Prostate gland (tissue), 2 donors: ENCODE measurements around the gene STK38. TPM values are rescaled to one million over a fixed set of nuclear protein-coding genes. Genes with fewer than 3 reads are reported as not detected.
"Not testable (repeated sequence)": the region's sequence is repeated elsewhere in the genome, so short reads cannot be mapped to it uniquely, and the experiment has no call there.

Experiments
- DNase-seq: peaks from one replicate; pipeline ENCODE4 v3.0.0-alpha.2; 2019; ENCODE audit warnings: low spot score
- H3K27ac ChIP-seq, 2 donors: fragments of 200-600 bp; sonication (generic); 2 replicates each; pipeline ENCODE4 v1.5.1; 2017 to 2019
- H3K27me3 ChIP-seq: fragments of 200-600 bp; sonication (generic); replicated peaks from 2 replicates; pipeline ENCODE4 v1.5.1; 2019; ENCODE audit not compliant: insufficient read depth
- H3K36me3 ChIP-seq, 2 donors: fragments of 200-600 bp; sonication (generic); 1 replicate in 1 of 2; 2 replicates in 1 of 2; pipeline versions ENCODE4 v1.5.1 to v1.8.1; 2017 to 2019
- H3K4me1 ChIP-seq: fragments of 200-600 bp; sonication (generic); replicated peaks from 2 replicates; pipeline ENCODE4 v1.5.1; 2019
- H3K4me3 ChIP-seq, 2 donors: fragments of 200-600 bp; sonication (generic); 2 replicates each; pipeline ENCODE4 v1.5.1; 2017 to 2019
- H3K9me3 ChIP-seq: fragments of 200-600 bp; sonication (generic); 2 replicates; pipeline ENCODE4 v1.5.1; 2017
- POLR2A ChIP-seq: fragments of 450-650 bp; IDR thresholded peaks from one replicate; pipeline ENCODE4 v1.6.1; 2016; ENCODE audit warnings: antibody characterized with exemption, mild to moderate bottlenecking
- POLR2AphosphoS5 ChIP-seq: sonication (generic); formaldehyde crosslinking; IDR thresholded peaks from one replicate; pipeline ENCODE4 v1.6.1; 2017; ENCODE audit warnings: antibody characterized with exemption
- WGBS: methylation state at CpG from one replicate; pipeline ENCODE4 v1.1.5; 2018; 5-methylcytosine and 5-hydroxymethylcytosine counted together
- intact Hi-C: fragments of 100-400 bp; cut with DNase I; formaldehyde crosslinking; loops from one replicate; pipeline ENCODE4 v1.14.2; 2022
- total RNA-seq, 2 donors: library from RNA; depleted of rRNA; stranded (reverse); fragments of >200 nt; gene quantifications; one replicate each; pipeline ENCODE4 v1.1.0, GENCODE V29; 2016
- TF ChIP-seq, protein P1 (sequence below), 4 experiments: fragments of 200-600 bp in 2 of 4; fragments of 450-650 bp in 2 of 4; sonication (generic) in 2 of 4; IDR thresholded peaks; 1 replicate in 3 of 4; 2 replicates in 1 of 4; pipeline ENCODE4 v1.5.1; 2016 to 2019; ENCODE audit warnings: antibody characterized with exemption in 4 of 4, mild to moderate bottlenecking in 2 of 4, moderate library complexity in 2 of 4

Gene STK38
- total RNA-seq, 2 donors from 2014 or later = 16.5 to 17.7 TPM

- H3K27ac ChIP-seq = no peak overlapping the region
- no peaks in the 10 kb centered on the region for H3K36me3 ChIP-seq
- no peaks in the 10 kb centered on the region for H3K9me3 ChIP-seq
- TF ChIP-seq POLR2AphosphoS5 = no peak
- TF ChIP-seq POLR2A = no peak
- TF ChIP-seq, protein P1, sequence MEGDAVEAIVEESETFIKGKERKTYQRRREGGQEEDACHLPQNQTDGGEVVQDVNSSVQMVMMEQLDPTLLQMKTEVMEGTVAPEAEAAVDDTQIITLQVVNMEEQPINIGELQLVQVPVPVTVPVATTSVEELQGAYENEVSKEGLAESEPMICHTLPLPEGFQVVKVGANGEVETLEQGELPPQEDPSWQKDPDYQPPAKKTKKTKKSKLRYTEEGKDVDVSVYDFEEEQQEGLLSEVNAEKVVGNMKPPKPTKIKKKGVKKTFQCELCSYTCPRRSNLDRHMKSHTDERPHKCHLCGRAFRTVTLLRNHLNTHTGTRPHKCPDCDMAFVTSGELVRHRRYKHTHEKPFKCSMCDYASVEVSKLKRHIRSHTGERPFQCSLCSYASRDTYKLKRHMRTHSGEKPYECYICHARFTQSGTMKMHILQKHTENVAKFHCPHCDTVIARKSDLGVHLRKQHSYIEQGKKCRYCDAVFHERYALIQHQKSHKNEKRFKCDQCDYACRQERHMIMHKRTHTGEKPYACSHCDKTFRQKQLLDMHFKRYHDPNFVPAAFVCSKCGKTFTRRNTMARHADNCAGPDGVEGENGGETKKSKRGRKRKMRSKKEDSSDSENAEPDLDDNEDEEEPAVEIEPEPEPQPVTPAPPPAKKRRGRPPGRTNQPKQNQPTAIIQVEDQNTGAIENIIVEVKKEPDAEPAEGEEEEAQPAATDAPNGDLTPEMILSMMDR (IDR thresholded peaks at IDR 0.05) = no peak
- no peaks in the 10 kb centered on the region for H3K27me3 ChIP-seq
- DNase-seq = no peak
- WGBS = 84% methylated on average over 7 of the region's 7 CpGs
- H3K4me3 ChIP-seq = no peak overlapping the region
- H3K4me1 ChIP-seq = no peaks in the 10 kb centered on the region
- intact Hi-C loops = no loop called here
These were observed 29.3 kb upstream of the STK38 start for GRCh38 chr6:36576578-36576977.

DNA sequence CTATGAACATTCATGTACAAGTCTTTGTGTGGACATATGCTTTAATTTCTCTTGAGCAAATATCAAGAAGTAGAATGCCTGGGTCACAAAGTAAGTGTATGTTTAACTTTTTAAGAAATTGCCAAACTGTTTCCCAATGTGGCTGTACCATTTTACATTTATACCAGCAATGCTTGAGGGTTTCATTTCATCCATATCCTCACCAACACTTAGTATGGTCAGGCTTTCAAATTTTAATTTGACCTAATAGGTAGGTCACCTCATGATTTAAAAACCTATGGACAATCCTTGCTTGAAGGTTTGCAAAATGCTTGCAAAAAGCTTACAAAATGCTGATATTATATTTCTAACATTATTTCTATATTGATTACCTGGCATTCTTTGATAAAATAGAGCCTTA is 27.4 kb upstream of the STK38 start:
- no peaks in the 10 kb centered on the region for H3K36me3 ChIP-seq
- no peak overlapping the region for H3K4me3 ChIP-seq
- H3K9me3 ChIP-seq = no peaks in the 10 kb centered on the region
- intact Hi-C loops = no loop called here
- H3K27ac ChIP-seq = no peak overlapping the region
- no peak for DNase-seq
- H3K4me1 ChIP-seq = no peaks in the 10 kb centered on the region
- TF ChIP-seq POLR2AphosphoS5 = no peak
- TF ChIP-seq POLR2A = no peak
- TF ChIP-seq, protein P1 (IDR thresholded peaks at IDR 0.05) = no peak
- H3K27me3 ChIP-seq = no peaks in the 10 kb centered on the region

DNA sequence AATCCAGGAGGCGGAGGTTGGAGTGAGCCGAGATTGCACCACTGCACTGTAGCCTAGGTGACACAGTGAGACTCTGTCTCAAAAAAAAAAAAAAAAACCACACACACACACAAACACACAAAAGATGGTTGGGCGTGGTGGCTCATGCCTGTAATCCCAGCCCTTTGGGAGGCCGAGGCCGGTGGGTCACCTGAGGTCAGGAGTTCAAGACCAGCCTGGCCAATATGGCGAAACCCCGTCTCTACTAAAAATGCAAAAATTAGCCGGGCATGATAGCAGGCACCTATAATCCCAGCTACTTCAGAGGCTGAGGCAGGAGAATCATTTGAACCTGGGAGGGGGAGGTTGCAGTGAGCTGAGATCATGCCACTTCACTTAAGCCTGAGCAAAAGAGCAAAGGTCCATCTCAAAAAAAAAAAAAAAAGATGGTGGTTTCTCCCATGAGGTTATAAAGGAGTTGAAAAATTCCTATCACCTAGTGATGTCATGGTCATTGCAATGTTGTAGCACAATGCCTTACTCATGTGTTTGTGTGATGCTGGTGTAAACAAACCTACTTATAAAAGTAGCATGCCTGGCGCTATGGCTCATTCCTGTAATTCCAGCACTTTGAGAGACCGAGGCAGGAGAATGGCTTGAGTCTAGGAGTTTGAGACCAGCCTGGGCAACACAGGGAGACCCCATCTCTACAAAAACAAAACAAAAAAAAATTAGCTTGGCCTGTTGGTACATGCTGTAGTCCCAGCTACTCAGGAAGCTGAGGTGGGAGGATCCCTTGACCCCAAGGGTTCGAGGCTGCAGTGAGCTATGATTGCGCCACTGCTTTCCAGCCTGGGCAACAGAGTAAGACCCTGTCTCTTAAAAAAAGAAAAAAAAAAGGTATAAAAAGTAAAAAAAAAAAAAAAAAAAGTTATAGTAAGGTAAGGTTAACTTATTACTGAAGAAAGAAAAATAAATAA is 25.4 kb upstream of the STK38 start:
- H3K27ac ChIP-seq, intact Hi-C loops: not testable (repeated sequence)
- 92% methylated on average over 12 of the region's 12 CpGs for WGBS

DNA sequence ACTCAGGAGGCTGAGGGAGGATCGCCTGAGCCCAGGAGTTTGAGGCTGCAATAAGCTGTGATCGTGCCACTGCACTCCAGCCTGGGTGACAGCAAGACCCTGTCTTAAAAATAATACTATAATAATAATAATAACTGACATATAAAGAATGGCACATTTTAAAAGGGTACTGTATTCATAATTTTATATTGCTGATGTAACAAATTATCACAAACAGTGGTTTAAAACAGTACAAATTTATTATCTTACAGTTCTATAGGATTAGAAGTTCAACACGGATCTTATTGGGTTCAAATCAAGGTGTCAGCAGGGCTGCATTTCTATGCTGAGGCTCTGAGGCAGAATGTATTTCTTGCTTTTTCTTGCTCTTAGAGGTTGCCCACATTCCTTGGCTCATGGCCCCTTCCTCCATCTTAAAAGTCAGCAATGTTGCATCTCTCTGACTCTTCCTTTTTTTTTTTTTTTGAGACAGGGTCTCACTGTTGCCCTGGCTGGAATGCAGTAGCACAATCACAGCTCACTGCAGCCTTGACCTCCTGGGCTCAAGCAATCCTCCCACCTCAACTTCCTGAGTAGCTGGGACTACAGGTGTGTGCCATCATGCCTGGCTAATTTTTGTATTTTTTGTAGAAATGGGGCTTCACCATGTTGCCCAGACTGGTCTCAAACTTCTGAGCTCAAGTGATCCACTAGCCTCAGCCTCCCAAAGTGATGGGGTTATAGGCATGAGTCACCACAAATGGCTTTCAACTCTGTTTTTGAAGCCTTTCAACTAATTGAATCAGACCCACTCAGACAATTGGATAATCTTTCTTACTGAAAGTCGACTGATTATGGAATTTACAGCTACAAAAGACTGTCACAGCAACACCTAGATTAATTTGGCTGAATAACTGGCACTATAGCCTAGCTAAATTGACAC is 24.1 kb upstream of the STK38 start:
- no peak for DNase-seq
- no peaks in the 10 kb centered on the region for H3K4me1 ChIP-seq
- H3K36me3 ChIP-seq = no peaks in the 10 kb centered on the region
- intact Hi-C loops = no loop called here
- TF ChIP-seq POLR2A (no peak), POLR2AphosphoS5 (no peak)
- TF ChIP-seq, protein P1 (IDR thresholded peaks at IDR 0.05) = no peak
- no peak overlapping the region for H3K4me3 ChIP-seq
- H3K27ac ChIP-seq = no peak overlapping the region
- 96% methylated on average over 4 of the region's 4 CpGs for WGBS
- no peaks in the 10 kb centered on the region for H3K9me3 ChIP-seq
- H3K27me3 ChIP-seq = no peaks in the 10 kb centered on the region

More for the DNA sequence above, 25.4 kb upstream of the STK38 start:
- H3K4me1 ChIP-seq, H3K36me3 ChIP-seq, DNase-seq, H3K9me3 ChIP-seq, H3K27me3 ChIP-seq, H3K4me3 ChIP-seq: not testable (repeated sequence)

DNA sequence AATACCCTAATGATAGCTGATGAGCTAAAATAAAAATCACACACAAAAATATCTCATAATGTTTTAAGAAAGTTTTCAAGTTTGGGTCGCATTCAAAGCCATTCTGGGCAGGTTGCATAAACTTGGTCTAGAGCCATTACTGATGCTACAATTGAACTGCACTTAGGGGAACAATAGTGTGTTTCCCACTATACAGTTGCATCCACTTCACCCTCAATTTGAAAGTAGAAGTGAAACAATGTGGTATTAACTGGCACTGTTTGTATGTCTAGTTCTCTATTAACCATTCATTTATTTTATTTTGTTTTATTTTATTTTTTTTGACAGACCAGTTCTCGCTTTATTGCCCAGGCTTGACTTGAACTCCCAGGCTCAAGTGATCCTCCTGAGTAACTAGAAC is 23.0 kb upstream of the STK38 start:
- Histone ChIP-seq H3K4me1 (no peaks in the 10 kb centered on the region), H3K9me3 (no peaks in the 10 kb centered on the region), H3K36me3 (no peaks in the 10 kb centered on the region), H3K27ac (no peak overlapping the region), H3K27me3 (no peaks in the 10 kb centered on the region), H3K4me3 (no peak overlapping the region)
- no peak for TF ChIP-seq POLR2AphosphoS5
- TF ChIP-seq, protein P1 (IDR thresholded peaks at IDR 0.05) = no peak
- no peak for TF ChIP-seq POLR2A
- DNase-seq = no peak
- intact Hi-C loops = no loop called here
- WGBS = 95% methylated on average over 2 of the region's 2 CpGs
